A549 (cell line): Measurements from ENCODE around the gene XRN1.

Source experiments
- CEBPB ChIP-seq, 2 experiments: fragments of >200 bp in 1 of 2; sonication (Bioruptor Twin) in 1 of 2; formaldehyde crosslinking in 1 of 2; IDR thresholded peaks; 2 replicates each; pipeline ENCODE4 v1.6.1; 2012 to 2016
- CTCF ChIP-seq: fragments of >200 bp; sonication (Bioruptor Twin); formaldehyde crosslinking; IDR thresholded peaks from 3 replicates; pipeline ENCODE4 v1.5.1; 2016
- EP300 ChIP-seq, 2 experiments: fragments of >200 bp; sonication (Bioruptor Twin); formaldehyde crosslinking; IDR thresholded peaks; 2 replicates in 1 of 2; 3 replicates in 1 of 2; pipeline ENCODE4 v1.6.1; 2016 to 2017
- GATA3 ChIP-seq: IDR thresholded peaks from 2 replicates; pipeline ENCODE4 v1.6.1; 2012; ENCODE audit warnings: borderline replicate concordance
- MAFK ChIP-seq: fragments of 450-650 bp; IDR thresholded peaks from 2 replicates; pipeline ENCODE4 v1.6.1; 2014; ENCODE audit not compliant: partially characterized antibody
- NR3C1 ChIP-seq: fragments of >200 bp; sonication (Bioruptor Twin); formaldehyde crosslinking; IDR thresholded peaks from 3 replicates; pipeline ENCODE4 v1.6.1; 2017
- POLR2A ChIP-seq: IDR thresholded peaks from 2 replicates; pipeline ENCODE4 v1.6.1; 2012; ENCODE audit warnings: mild to moderate bottlenecking, low read length
- POLR2AphosphoS2 ChIP-seq: conservative IDR thresholded peaks from 2 replicates; pipeline ENCODE4 v1.6.1; 2012; ENCODE audit warnings: low read length, improper control_type of control experiment, inconsistent platforms
- RAD21 ChIP-seq, 2 experiments: fragments of >200 bp in 1 of 2; sonication (Bioruptor Twin) in 1 of 2; formaldehyde crosslinking in 1 of 2; IDR thresholded peaks in 1 of 2; conservative IDR thresholded peaks in 1 of 2; 2 replicates in 1 of 2; 3 replicates in 1 of 2; pipeline ENCODE4 v1.6.1; 2012 to 2018; ENCODE audit warnings: inconsistent platforms in 1 of 2
- SMC3 ChIP-seq: fragments of >200 bp; sonication (Bioruptor Twin); formaldehyde crosslinking; IDR thresholded peaks from 3 replicates; pipeline ENCODE4 v1.6.1; 2018; ENCODE audit warnings: inconsistent platforms
- TF ChIP-seq, protein P1 (sequence below): fragments of 200-600 bp; sonication (generic); IDR thresholded peaks from 2 replicates; pipeline ENCODE4 v1.6.1; 2016; ENCODE audit warnings: antibody characterized with exemption, mild to moderate bottlenecking, moderate library complexity
- TF ChIP-seq, protein P2 (sequence below): fragments of >200 bp; sonication (Bioruptor Twin); formaldehyde crosslinking; IDR thresholded peaks from 3 replicates; pipeline ENCODE4 v1.6.1; 2016
- TF ChIP-seq, protein P3 (sequence below): fragments of 150-350 bp; IDR thresholded peaks from 2 replicates; pipeline ENCODE4 v1.6.1; 2014; ENCODE audit warnings: low read depth, mild to moderate bottlenecking, low read length

DNA sequence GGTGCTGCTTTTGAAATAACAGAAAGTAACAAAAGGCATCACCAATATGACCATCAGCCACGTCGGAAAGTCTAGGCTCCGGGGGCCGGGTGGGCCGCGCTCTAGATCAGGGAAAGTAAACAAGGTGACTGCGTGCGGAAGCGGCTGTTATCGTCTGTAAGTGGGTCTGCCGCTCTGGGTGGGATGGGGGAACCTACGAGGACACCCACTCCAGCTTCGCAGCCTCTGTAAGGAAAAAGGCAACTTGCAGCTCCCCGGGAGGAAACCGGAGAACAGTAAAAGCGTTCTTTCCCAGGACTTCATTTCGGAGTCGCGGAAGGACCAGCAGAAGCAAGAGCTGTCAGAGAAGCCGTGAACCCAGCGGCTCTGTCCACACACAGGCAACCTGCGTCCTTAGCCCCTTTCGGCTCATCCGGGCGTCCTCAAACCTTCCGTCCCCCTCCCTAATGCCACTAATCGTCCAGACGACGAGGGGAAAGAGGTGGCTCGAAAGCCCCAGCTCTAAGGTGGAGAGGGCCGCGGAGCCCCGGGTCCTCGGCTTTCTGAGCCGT is 461 bp downstream of the XRN1 start:
- TF ChIP-seq, protein P1, sequence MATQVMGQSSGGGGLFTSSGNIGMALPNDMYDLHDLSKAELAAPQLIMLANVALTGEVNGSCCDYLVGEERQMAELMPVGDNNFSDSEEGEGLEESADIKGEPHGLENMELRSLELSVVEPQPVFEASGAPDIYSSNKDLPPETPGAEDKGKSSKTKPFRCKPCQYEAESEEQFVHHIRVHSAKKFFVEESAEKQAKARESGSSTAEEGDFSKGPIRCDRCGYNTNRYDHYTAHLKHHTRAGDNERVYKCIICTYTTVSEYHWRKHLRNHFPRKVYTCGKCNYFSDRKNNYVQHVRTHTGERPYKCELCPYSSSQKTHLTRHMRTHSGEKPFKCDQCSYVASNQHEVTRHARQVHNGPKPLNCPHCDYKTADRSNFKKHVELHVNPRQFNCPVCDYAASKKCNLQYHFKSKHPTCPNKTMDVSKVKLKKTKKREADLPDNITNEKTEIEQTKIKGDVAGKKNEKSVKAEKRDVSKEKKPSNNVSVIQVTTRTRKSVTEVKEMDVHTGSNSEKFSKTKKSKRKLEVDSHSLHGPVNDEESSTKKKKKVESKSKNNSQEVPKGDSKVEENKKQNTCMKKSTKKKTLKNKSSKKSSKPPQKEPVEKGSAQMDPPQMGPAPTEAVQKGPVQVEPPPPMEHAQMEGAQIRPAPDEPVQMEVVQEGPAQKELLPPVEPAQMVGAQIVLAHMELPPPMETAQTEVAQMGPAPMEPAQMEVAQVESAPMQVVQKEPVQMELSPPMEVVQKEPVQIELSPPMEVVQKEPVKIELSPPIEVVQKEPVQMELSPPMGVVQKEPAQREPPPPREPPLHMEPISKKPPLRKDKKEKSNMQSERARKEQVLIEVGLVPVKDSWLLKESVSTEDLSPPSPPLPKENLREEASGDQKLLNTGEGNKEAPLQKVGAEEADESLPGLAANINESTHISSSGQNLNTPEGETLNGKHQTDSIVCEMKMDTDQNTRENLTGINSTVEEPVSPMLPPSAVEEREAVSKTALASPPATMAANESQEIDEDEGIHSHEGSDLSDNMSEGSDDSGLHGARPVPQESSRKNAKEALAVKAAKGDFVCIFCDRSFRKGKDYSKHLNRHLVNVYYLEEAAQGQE, result no peak
- TF ChIP-seq CTCF, result no peak
- no peak for TF ChIP-seq GATA3
- TF ChIP-seq CEBPB (IDR thresholded peaks at IDR 0.05), result no peak
- no peak for TF ChIP-seq MAFK
- TF ChIP-seq NR3C1, result no peak
- TF ChIP-seq POLR2AphosphoS2, result no peak
- no peak for TF ChIP-seq RAD21 (conservative IDR thresholded peaks at IDR 0.05 in 1 of 2, IDR thresholded peaks at IDR 0.05 in 1 of 2)
- TF ChIP-seq, protein P2, sequence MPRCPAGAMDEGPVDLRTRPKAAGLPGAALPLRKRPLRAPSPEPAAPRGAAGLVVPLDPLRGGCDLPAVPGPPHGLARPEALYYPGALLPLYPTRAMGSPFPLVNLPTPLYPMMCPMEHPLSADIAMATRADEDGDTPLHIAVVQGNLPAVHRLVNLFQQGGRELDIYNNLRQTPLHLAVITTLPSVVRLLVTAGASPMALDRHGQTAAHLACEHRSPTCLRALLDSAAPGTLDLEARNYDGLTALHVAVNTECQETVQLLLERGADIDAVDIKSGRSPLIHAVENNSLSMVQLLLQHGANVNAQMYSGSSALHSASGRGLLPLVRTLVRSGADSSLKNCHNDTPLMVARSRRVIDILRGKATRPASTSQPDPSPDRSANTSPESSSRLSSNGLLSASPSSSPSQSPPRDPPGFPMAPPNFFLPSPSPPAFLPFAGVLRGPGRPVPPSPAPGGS, result no peak
- no peak for TF ChIP-seq SMC3
- TF ChIP-seq POLR2A, result no peak
- TF ChIP-seq, protein P3, sequence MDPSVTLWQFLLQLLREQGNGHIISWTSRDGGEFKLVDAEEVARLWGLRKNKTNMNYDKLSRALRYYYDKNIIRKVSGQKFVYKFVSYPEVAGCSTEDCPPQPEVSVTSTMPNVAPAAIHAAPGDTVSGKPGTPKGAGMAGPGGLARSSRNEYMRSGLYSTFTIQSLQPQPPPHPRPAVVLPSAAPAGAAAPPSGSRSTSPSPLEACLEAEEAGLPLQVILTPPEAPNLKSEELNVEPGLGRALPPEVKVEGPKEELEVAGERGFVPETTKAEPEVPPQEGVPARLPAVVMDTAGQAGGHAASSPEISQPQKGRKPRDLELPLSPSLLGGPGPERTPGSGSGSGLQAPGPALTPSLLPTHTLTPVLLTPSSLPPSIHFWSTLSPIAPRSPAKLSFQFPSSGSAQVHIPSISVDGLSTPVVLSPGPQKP, result no peak
- TF ChIP-seq EP300 (IDR thresholded peaks at IDR 0.05), result no peak
